ENCODE measurements around the gene GPR183.

Gene GPR183

GRCh38 chr13:99254830-99255229 lies 52.4 kb downstream of the GPR183 start (continued):
- no peak for TF ChIP-seq ZNF416 (tag by site-specific recombination; IDR thresholded peaks at IDR 0.05)
- TF ChIP-seq RBAK (tag by site-specific recombination; IDR thresholded peaks at IDR 0.05): no peak
- TF ChIP-seq GLI2 (tag by site-specific recombination; IDR thresholded peaks at IDR 0.05; ENCODE audit: borderline replicate concordance, low read depth): no peak
- no peak for TF ChIP-seq ZNF843 (tag by site-specific recombination; IDR thresholded peaks at IDR 0.05)
- no peak for TF ChIP-seq SP3 (tag by site-specific recombination; IDR thresholded peaks at IDR 0.05)
- no peak for TF ChIP-seq ZBTB6 (tag by site-specific recombination; IDR thresholded peaks at IDR 0.05)
- no peak for TF ChIP-seq ZNF324 (tag by site-specific recombination; IDR thresholded peaks at IDR 0.05)
- no peak for TF ChIP-seq ZNF175 (tag by site-specific recombination; IDR thresholded peaks at IDR 0.05)

DNA sequence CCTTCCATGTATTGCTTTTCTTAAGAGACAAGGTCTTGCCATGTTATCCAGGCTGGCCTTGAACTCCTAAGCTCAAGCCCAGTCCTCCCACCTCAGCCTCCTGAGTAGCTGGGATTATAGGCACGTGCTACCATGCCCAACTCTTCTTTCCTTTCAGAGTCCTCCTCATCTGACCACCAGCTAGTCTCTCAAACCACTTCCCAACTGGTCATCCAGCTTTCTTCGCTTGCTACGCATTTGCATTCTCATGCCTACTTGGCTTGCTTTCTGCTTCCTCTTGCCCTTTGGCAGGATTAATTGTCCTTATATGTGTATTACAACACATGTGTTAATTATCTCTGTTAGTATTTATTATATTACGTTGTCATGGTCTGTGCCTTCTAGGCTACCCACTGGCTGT lies 55.3 kb downstream of the GPR183 start:
- no peak overlapping the region for H3K27ac ChIP-seq (ENCODE audit: extremely low read depth, low read depth, low read length)
- H3K4me1 ChIP-seq (ENCODE audit: control insufficient read depth, insufficient read depth, low read length): no peaks in the 10 kb centered on the region
- ChIA-PET POLR2A (no interaction called here), CTCF (no interaction called here)
- TF ChIP-seq ZNF596 (tag by site-specific recombination; IDR thresholded peaks at IDR 0.05) (no peak), ZSCAN23 (tag by site-specific recombination; IDR thresholded peaks at IDR 0.05) (no peak), ZFP3 (tag by site-specific recombination; IDR thresholded peaks at IDR 0.05; ENCODE audit: low read depth) (no peak), WT1 (tag by site-specific recombination; IDR thresholded peaks at IDR 0.05) (no peak), ZBTB20 (tag by site-specific recombination; IDR thresholded peaks at IDR 0.05) (no peak)
- TF ChIP-seq, protein P1, sequence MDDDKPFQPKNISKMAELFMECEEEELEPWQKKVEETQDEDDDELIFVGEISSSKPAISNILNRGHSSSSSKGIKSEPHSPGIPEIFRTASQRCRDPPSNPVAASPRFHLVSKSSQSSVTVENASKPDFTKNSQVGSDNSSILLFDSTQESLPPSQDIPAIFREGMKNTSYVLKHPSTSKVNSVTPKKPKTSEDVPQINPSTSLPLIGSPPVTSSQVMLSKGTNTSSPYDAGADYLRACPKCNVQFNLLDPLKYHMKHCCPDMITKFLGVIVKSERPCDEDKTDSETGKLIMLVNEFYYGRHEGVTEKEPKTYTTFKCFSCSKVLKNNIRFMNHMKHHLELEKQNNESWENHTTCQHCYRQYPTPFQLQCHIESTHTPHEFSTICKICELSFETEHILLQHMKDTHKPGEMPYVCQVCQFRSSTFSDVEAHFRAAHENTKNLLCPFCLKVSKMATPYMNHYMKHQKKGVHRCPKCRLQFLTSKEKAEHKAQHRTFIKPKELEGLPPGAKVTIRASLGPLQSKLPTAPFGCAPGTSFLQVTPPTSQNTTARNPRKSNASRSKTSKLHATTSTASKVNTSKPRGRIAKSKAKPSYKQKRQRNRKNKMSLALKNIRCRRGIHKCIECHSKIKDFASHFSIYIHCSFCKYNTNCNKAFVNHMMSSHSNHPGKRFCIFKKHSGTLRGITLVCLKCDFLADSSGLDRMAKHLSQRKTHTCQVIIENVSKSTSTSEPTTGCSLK (tag by site-specific recombination; IDR thresholded peaks at IDR 0.05): no peak
- H3K36me3 ChIP-seq (ENCODE audit: control insufficient read depth in 2 of 2, insufficient read depth in 1 of 2, low read length in 2 of 2): peaks cover 0 to 5% of the 10 kb centered on the region in 2 experiments; a peak in 2 of 3 replicates
- no peaks in the 10 kb centered on the region for H3K9me3 ChIP-seq (ENCODE audit: control insufficient read depth, insufficient read depth, low read depth, low read length)
- H3K4me3 ChIP-seq (ENCODE audit: low read depth, low read length): no peak overlapping the region

- ChIA-PET POLR2A (no interaction called here), CTCF (no interaction called here)
- H3K4me3 ChIP-seq (ENCODE audit: low read depth, low read length): no peak overlapping the region
- H3K9me3 ChIP-seq (ENCODE audit: control insufficient read depth, insufficient read depth, low read depth, low read length): no peaks in the 10 kb centered on the region
- H3K27ac ChIP-seq (ENCODE audit: extremely low read depth, low read depth, low read length): no peak overlapping the region
- no peaks in the 10 kb centered on the region for H3K4me1 ChIP-seq (ENCODE audit: control insufficient read depth, insufficient read depth, low read length)
- peaks cover 0 to 5% of the 10 kb centered on the region in 2 experiments; a peak in 2 of 3 replicates for H3K36me3 ChIP-seq (ENCODE audit: control insufficient read depth in 2 of 2, insufficient read depth in 1 of 2, low read length in 2 of 2)
- TF ChIP-seq ZNF140 (tag by site-specific recombination; IDR thresholded peaks at IDR 0.05) (no peak), ZNF549 (tag by site-specific recombination; IDR thresholded peaks at IDR 0.05) (no peak), ZNF23 (tag by site-specific recombination; IDR thresholded peaks at IDR 0.05; ENCODE audit: borderline replicate concordance) (no peak), YY2 (tag by site-specific recombination; IDR thresholded peaks at IDR 0.05) (no peak), ZNF146 (tag by site-specific recombination; IDR thresholded peaks at IDR 0.05) (no peak), ZNF777 (tag by site-specific recombination; IDR thresholded peaks at IDR 0.05; ENCODE audit: borderline replicate concordance) (no peak), ZBTB7A (tag by site-specific recombination; IDR thresholded peaks at IDR 0.05; ENCODE audit: low read depth) (no peak), ZNF473 (tag by site-specific recombination; IDR thresholded peaks at IDR 0.05) (no peak)
- TF ChIP-seq, protein P2, sequence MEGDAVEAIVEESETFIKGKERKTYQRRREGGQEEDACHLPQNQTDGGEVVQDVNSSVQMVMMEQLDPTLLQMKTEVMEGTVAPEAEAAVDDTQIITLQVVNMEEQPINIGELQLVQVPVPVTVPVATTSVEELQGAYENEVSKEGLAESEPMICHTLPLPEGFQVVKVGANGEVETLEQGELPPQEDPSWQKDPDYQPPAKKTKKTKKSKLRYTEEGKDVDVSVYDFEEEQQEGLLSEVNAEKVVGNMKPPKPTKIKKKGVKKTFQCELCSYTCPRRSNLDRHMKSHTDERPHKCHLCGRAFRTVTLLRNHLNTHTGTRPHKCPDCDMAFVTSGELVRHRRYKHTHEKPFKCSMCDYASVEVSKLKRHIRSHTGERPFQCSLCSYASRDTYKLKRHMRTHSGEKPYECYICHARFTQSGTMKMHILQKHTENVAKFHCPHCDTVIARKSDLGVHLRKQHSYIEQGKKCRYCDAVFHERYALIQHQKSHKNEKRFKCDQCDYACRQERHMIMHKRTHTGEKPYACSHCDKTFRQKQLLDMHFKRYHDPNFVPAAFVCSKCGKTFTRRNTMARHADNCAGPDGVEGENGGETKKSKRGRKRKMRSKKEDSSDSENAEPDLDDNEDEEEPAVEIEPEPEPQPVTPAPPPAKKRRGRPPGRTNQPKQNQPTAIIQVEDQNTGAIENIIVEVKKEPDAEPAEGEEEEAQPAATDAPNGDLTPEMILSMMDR (tag by site-specific recombination; IDR thresholded peaks at IDR 0.05): no peak
Observed at GRCh38 chr13:99250982-99251825, 56.0 kb downstream of the GPR183 start.
